Measurements from ENCODE around the gene CKAP4. TPM values are rescaled to one million over a fixed set of nuclear protein-coding genes. Genes with fewer than 3 reads are reported as not detected.

The CKAP4 gene
- total RNA-seq, 1 experiment from 2014 or later: 62.4 TPM

- no peaks in the 10 kb centered on the region for H3K79me2 ChIP-seq (ENCODE audit: insufficient read depth, low read length)
- no peak for TF ChIP-seq CTCF (conservative IDR thresholded peaks at IDR 0.05)
- H3K23ac ChIP-seq (ENCODE audit: insufficient read length, low read depth, low read length): no peak overlapping the region
- Mint-ChIP-seq H3K9me3 (no peaks in the 10 kb centered on the region; a peak in 1 of 5 replicates), H3K27ac (no peak overlapping the region), H3K4me1 (peaks cover 1 to 2% of the 10 kb centered on the region in 2 experiments; a peak in 3 of 4 replicates), H3K36me3 (ENCODE audit: insufficient read depth in 1 of 3, low read depth in 3 of 3) (no peaks in the 10 kb centered on the region), H3K27me3 (ENCODE audit: low read depth) (no peaks in the 10 kb centered on the region; the same call in 1 of the 2 replicates), H3K4me3 (no peak overlapping the region)
- H3K56ac ChIP-seq (ENCODE audit: insufficient read length, low read depth, low read length): no peak overlapping the region
- H3K27ac ChIP-seq (ENCODE audit: insufficient read length, low read depth, low read length): no peak overlapping the region
- H3K4me2 ChIP-seq (ENCODE audit: insufficient read depth, insufficient read length, low read length): no peak overlapping the region
- H3K79me1 ChIP-seq (ENCODE audit: insufficient read depth, low read depth, low read length, poor library complexity, severe bottlenecking): no peaks in the 10 kb centered on the region
- no peaks in the 10 kb centered on the region for H3K4me1 ChIP-seq (ENCODE audit: insufficient read depth, low read length)
- no peak overlapping the region for H2BK12ac ChIP-seq (ENCODE audit: insufficient read length, low read depth, low read length)
- H3K23me2 ChIP-seq (ENCODE audit: insufficient read length, low read depth, low read length, poor library complexity, severe bottlenecking): no peaks in the 10 kb centered on the region
- H3K14ac ChIP-seq (ENCODE audit: insufficient read depth, low read length): no peak overlapping the region
- H3K9me3 ChIP-seq (ENCODE audit: control insufficient read depth, low read depth, low read length): no peaks in the 10 kb centered on the region
- H2AFZ ChIP-seq (ENCODE audit: low read length): no peak overlapping the region
- H4K5ac ChIP-seq (ENCODE audit: insufficient read length, low read depth, low read length): no peak overlapping the region
- H3K9ac ChIP-seq (ENCODE audit: extremely low read depth, insufficient read length, low read length): no peak overlapping the region
- no peak overlapping the region for H4K8ac ChIP-seq (replicated peaks; ENCODE audit: insufficient read length, low read depth, low read length)
- H2BK20ac ChIP-seq (ENCODE audit: low read depth, low read length, poor library complexity, severe bottlenecking): no peak overlapping the region
- H4K91ac ChIP-seq (ENCODE audit: insufficient read length, low read depth, low read length): no peak overlapping the region
- no peak overlapping the region for H2BK120ac ChIP-seq (ENCODE audit: low read depth, low read length, poor library complexity, severe bottlenecking)
- H3T11ph ChIP-seq (ENCODE audit: low read length): no peak overlapping the region
- no peak overlapping the region for H2BK15ac ChIP-seq (ENCODE audit: low read depth, low read length)
- no peaks in the 10 kb centered on the region for H3K27me3 ChIP-seq (ENCODE audit: insufficient read depth, low read length)
- no peak overlapping the region for H2AK5ac ChIP-seq (ENCODE audit: insufficient read length, low read length)
- no peak overlapping the region for H3K18ac ChIP-seq (ENCODE audit: insufficient read length, low read depth, low read length)
- no peak overlapping the region for H3K4ac ChIP-seq (ENCODE audit: low read depth, low read length)
- H2BK5ac ChIP-seq (ENCODE audit: insufficient read length, low read length): no peak overlapping the region
- WGBS (ENCODE audit: extremely low coverage, insufficient read length, low lambda C conversion rate): no CpG with 5 or more reads among the region's 5 CpGs
- no peaks in the 10 kb centered on the region for H4K20me1 ChIP-seq (ENCODE audit: control insufficient read depth, insufficient read depth, insufficient read length)
- DNase-seq: no peak
These were observed 44.5 kb upstream of the CKAP4 start for GRCh38 chr12:106292339-106292738.

Measured in H9 (cell line).